ENCODE measurements around the gene SLC66A1.

Gene SLC66A1

DNA sequence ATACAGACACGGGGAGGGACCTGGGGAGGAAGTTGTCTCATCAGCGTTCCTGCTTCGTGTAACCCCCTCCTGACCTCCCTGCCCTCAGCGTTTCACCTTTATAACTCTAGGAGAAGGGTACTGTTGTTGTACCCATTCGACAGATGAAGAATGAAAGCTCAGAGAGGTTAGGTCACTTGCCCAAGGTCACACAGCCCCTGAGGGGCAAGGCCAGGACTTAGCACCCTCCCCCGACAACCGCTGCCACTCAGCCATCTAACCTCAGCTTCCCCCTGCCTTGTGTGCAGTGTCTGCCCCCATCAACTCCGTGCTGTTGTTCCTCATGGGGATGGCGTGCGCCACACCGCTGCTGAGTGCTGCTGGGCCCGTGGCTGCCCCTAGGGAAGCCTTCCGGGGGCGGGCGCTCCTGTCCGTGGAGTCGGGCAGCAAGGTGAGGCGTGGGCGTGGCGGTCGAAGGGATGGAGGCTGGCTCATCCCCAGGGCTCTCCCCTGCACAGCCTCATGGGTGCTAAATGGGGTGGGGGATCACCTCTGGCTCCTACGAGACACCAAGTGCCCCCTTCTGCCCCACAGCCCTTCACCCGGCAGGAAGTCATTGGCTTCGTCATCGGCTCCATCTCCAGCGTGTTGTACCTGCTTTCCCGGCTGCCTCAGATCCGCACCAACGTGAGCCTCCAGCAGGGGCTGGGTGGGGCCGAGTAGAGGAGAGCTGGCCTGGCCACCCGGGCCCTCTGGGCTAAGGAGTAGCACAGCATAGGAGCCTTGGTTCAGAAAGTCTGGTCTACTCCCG, 14.0 kb downstream of the SLC66A1 start:
- TF ChIP-seq GATA1 (IDR thresholded peaks at IDR 0.05; ENCODE audit: low read depth, low read length) (no peak), POLR2A (IDR thresholded peaks at IDR 0.05; ENCODE audit: low read length) (no peak)
- DNase-seq = no peak

GRCh38 chr1:19326748-19327065, 14.6 kb downstream of the SLC66A1 start:
- no peak for DNase-seq
- TF ChIP-seq POLR2A (IDR thresholded peaks at IDR 0.05; ENCODE audit: low read length) (no peak), GATA1 (IDR thresholded peaks at IDR 0.05; ENCODE audit: low read depth, low read length) (no peak)

DNA sequence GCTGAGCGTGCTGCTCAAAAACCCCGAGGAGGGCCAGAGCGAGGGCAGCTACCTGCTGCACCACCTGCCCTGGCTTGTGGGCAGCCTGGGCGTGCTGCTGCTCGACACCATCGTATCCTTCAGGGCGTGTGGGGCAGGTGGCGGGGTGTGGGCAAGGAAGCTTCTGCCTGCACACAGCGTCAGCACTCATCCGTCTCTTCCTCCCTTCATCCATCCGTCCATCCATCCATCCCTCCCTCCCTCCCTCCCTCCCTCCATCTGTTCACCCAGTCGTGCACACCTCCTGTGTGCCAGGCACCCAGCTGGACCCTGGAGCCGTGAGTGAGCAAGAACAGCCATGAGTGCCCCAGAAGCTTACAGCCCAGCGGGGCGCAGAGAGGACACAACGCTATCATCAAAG, 15.2 kb downstream of the SLC66A1 start:
- no peak for DNase-seq
- TF ChIP-seq POLR2A (IDR thresholded peaks at IDR 0.05; ENCODE audit: low read length) (no peak), GATA1 (IDR thresholded peaks at IDR 0.05; ENCODE audit: low read depth, low read length) (no peak)

DNA sequence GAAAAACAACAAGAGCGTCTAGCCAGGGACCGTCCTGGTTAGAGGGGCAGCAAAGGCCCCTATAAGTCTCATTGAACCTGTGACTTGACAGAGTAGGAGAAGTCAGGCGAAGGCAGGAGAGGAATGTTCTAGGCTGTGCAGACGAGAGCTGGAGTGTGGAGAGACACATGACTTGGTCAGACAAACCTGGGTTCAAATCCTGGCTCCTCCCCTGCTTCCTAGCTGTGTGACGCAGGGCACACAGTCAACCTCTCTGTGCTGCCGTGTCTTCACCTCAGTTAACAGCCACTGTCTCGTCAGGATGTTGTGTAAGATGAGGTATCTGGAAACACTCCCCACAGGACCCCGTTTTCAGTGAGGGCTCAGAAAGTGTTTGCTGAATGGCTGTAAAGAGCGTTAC, 15.6 kb downstream of the SLC66A1 start:
- DNase-seq = no peak
- no peak for TF ChIP-seq GATA1 (IDR thresholded peaks at IDR 0.05; ENCODE audit: low read depth, low read length)
- no peak for TF ChIP-seq POLR2A (IDR thresholded peaks at IDR 0.05; ENCODE audit: low read length)

DNA sequence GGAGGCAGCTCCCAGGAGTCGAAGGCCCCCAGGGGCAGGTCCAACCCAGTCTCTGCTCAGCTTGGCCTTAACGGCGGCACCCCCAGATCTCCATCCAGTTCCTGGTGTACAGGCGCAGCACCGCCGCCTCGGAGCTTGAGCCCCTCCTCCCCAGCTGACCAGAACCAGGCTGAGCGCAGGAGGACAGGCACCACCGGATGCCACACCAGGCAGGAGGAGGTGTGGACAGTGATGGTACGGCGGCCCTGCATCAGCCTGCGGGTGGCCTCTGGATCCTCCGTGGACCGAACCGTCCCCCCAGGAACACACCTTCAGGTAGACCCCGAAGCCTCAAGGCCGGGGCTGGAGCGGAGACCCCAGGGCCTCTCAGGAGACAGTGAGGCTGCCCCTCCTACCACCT, 16.4 kb downstream of the SLC66A1 start:
- no peak for DNase-seq
- TF ChIP-seq GATA1 (IDR thresholded peaks at IDR 0.05; ENCODE audit: low read depth, low read length) = no peak

DNA sequence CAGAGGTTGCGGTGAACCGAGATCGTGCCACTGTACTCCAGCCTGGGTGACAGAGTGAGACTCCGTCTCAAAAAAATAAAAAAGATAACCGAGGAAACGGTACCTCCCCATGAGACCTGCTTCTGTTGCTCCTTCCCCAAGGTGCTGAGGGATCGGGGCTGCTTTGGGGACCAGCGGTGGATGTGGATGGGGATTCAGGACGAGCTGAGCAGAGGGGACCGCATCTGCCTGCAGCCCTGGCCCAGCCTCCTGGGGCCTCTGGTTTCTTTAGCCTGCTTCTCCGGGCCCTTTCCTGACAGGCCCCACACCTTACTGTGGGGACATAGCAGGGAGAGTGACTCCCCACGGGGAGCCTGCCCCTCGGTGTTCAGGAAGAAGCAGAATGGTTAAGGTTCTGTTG, 17.1 kb downstream of the SLC66A1 start:
- TF ChIP-seq GATA1 (IDR thresholded peaks at IDR 0.05; ENCODE audit: low read depth, low read length) = no peak
- no peak for TF ChIP-seq POLR2A (IDR thresholded peaks at IDR 0.05; ENCODE audit: low read length)
- no peak for DNase-seq

DNA sequence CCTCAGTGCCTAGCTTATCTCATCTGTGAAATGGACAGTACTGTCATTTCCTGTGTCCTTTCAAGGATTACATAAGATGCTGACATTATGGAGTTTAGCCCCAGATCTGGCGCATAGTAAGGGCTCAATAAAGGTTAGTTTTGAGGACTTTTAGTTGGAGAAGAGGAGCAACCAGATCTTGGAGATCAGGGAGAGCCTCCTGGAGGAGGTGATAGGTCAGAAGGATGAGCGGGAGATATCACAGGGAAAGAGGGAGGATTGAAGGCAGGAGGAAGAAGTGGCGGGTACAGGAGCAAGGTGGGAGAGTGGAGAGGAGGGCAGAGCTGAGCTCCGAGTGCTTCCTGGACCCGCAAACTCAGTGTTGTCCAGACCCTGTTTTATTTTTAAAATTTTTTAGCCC, 17.5 kb downstream of the SLC66A1 start:
- TF ChIP-seq POLR2A (IDR thresholded peaks at IDR 0.05; ENCODE audit: low read length) (no peak), GATA1 (IDR thresholded peaks at IDR 0.05; ENCODE audit: low read depth, low read length) (no peak)
- no peak for DNase-seq

DNA sequence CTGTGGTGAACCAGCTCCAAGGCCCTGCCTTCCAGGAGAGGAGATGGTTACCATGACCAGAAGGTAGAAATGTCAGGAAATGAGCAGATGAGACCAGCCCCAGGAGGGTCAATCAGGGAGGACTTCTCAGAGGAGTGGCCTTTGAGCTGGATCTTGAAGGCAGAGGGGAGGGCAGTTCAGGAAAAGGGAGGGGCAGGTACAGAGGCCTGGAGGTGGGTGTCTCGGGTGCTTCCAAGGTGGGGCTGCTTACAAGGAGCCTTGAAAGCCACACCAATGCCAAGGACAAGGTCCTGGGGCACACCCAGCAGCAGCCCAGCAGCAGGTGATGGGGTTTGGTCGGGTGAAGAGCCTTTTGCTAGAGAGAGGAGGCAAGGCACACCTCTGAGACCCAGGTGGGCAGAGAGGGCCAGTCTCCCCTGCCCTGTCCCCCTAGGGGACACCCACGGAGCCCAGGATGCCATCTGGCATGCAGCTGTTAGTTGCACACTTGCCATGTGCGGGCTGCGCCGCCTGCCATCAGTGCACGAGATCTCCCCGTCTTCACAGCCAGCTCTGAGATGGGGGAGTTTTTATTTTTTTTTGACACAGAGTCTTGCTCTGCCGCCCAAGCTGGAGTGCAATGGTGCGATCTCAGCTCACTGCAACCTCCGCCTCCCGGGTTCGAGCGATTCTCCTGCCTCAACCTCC, 18.5 kb downstream of the SLC66A1 start:
- no peak for DNase-seq
- no peak for TF ChIP-seq GATA1 (IDR thresholded peaks at IDR 0.05; ENCODE audit: low read depth, low read length)
- no peak for TF ChIP-seq POLR2A (IDR thresholded peaks at IDR 0.05; ENCODE audit: low read length)

DNA sequence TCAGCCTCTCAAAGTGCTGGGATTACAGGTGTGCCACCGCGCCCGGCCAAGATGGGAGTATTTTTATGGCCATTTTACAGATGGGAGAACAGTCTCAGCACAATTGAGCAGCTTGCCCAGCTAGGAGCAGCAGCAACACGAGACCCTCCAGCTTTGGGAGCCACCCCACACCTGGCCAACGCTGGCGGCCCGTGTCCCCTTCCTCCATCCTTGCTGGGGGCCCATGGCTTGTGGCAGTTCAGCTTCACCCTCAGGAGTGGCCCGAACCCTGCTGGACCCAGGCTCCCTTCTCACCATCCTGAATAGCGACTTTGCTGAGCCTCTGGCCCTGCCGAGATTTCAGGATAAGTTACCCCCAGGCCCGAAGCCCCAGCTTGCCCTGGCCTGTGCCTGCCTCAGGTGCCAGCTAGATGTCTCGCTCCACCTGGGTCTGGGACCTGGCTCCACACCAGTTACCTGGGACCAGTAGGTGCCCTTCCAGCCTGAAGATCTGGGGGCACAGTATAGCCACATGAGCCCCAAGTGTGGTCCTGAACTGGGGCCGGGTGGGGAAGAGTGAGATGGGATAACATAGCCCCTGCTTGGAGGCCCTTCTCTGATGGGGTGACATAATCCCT, 19.2 kb downstream of the SLC66A1 start:
- no peak for TF ChIP-seq POLR2A (IDR thresholded peaks at IDR 0.05; ENCODE audit: low read length)
- DNase-seq = no peak

GRCh38 chr1:19332832-19333231, 20.7 kb downstream of the SLC66A1 start:
- no peak for TF ChIP-seq POLR2A (IDR thresholded peaks at IDR 0.05; ENCODE audit: low read length)
- TF ChIP-seq GATA1 (IDR thresholded peaks at IDR 0.05; ENCODE audit: low read depth, low read length) = no peak
- no peak for DNase-seq

DNA sequence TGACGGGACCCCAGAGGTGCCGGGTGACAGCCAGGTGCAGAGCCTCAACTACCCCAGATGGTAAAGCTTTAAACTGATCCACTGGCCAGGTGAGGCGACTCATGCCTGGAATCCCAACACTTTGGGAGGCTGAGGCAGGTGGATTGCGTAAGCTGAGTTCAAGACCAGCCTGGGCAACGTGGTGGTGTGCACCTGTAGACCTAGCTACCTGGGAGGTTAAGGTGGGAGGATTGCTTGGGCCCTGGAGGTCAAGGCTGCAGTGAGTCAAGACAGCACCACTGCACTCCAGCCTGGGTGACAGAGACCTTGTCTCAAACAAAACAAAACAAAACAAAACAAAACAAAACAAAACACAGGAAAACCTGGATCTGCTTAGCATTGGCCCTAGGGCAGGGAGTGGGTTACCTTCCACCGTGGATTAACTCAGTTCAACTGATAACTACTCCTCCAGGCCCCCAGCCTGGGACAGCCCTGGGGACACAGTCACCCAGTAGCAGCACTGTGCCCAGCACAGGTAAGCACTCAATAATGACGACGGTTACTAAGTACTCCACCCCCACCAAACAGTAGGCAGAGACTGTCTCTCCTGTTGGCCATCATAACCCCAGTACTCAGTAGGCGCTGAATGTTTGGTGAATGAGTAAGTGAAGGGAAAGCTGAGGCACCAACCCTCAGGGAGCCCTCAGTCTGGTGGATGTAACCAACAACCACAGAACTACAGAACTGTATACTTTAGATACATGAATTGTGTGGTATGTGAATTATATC, 21.6 kb downstream of the SLC66A1 start:
- TF ChIP-seq POLR2A (IDR thresholded peaks at IDR 0.05; ENCODE audit: low read length) (no peak), GATA1 (IDR thresholded peaks at IDR 0.05; ENCODE audit: low read depth, low read length) (no peak)

DNA sequence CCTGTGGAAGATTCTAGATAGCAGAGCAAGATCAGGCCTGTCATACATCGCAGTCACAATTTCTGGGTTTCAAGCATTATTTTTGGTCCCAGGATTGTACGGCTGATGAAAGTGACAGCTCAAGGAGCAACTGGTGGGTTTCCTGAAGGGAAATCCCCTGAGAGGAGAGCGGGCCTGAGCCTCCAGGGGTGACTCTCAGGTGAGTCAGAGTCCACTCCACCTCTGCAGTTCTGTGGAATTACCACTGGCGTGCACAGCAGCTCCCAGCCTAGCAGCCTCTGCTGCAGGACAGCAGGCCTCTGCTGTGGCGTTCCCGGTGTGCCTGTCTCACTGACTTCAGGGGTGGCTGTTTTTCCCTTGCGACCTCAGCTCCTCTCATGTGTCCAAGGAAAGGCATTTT, 24.4 kb downstream of the SLC66A1 start:
- TF ChIP-seq GATA1 (IDR thresholded peaks at IDR 0.05; ENCODE audit: low read depth, low read length) (no peak), POLR2A (IDR thresholded peaks at IDR 0.05; ENCODE audit: low read length) (no peak)

More for the DNA sequence above, 21.6 kb downstream of the SLC66A1 start:
- no peak for DNase-seq

DNA sequence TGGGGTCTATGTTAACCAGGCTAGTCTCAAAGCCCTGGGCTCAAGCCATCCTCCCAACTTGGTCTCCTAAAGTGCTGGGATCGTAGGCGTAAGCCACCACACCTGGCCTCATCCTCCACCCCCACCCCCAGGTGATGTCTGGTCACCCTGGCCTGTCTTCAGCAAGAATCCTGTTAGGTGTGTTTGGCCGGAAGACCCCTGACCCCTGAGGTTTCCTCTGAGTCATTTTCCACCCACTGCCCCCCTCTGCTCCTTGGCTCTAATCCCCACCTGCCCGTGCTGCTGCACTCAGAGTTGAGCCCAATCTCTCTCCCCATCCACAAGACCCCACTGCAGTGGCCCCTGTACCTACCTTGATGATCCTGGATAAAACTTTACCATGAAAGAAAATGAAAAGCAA, 25.2 kb downstream of the SLC66A1 start:
- no peak for TF ChIP-seq GATA1 (IDR thresholded peaks at IDR 0.05; ENCODE audit: low read depth, low read length)
- TF ChIP-seq POLR2A (IDR thresholded peaks at IDR 0.05; ENCODE audit: low read length) = no peak
- DNase-seq = no peak

More for the DNA sequence above, 24.4 kb downstream of the SLC66A1 start:
- DNase-seq = no peak

DNA sequence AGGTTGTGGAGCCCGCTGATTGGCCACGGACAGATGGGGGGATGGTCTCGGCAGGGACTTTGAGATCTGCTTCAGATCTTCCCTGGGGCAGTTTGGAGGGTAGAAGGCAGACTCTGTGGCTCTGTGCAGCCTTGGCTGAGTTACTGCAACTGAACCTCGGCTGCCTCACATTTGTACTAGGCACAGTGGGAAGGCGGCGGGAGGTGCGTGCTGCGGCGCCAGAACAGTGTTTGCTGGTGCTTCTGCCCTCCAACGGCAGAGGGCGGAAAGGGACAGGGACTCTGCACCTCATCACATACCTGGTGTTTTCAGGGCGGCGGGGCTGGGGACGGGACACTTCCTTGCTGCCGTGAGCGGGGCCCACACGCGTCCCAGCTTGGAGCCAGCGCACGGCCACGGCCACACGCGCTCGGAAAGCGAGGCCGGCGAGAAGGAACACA, 26.2 kb downstream of the SLC66A1 start:
- no peak for DNase-seq
- no peak for TF ChIP-seq POLR2A (IDR thresholded peaks at IDR 0.05; ENCODE audit: low read length)
- TF ChIP-seq GATA1 (IDR thresholded peaks at IDR 0.05; ENCODE audit: low read depth, low read length) = no peak

All from erythroblast (primary cell).